NT2/D1 (cell line): Measurements from ENCODE around the gene EOLA1.
"Not testable (repeated sequence)": the region's sequence is repeated elsewhere in the genome, so short reads cannot be mapped to it uniquely, and the experiment has no call there.

ENCODE experiments used
- DNase-seq: peaks from one replicate; pipeline ENCODE4 v3.0.0-alpha.2; 2011; ENCODE audit warnings: low read depth, low spot score
- H3K27me3 ChIP-seq: 2 replicates; pipeline ENCODE4 v1.6.0; 2011; ENCODE audit warnings: mild to moderate bottlenecking; ENCODE audit not compliant: insufficient read length, insufficient read depth
- H3K36me3 ChIP-seq: 2 replicates; pipeline ENCODE4 v1.6.1; 2011; ENCODE audit warnings: mild to moderate bottlenecking, low read length, mixed read lengths; ENCODE audit not compliant: insufficient read depth, insufficient read length
- H3K4me1 ChIP-seq: 2 replicates; pipeline ENCODE4 v1.5.1; 2011; ENCODE audit not compliant: insufficient read depth, insufficient read length
- H3K4me3 ChIP-seq: 2 replicates; pipeline ENCODE4 v1.5.1; 2011; ENCODE audit warnings: low read depth; ENCODE audit not compliant: insufficient read length
- H3K9ac ChIP-seq: 2 replicates; pipeline ENCODE4 v1.6.0; 2011; ENCODE audit warnings: low read depth; ENCODE audit not compliant: insufficient read length
- H3K9me3 ChIP-seq: 2 replicates; pipeline ENCODE4 v1.5.1; 2011; ENCODE audit warnings: mild to moderate bottlenecking, low read length; ENCODE audit not compliant: insufficient read depth
- SUZ12 ChIP-seq: IDR thresholded peaks from 2 replicates; pipeline ENCODE4 v1.6.1; 2011; ENCODE audit not compliant: insufficient read length, insufficient read depth; ENCODE audit errors: extremely low read depth
- YY1 ChIP-seq: IDR thresholded peaks from 2 replicates; pipeline ENCODE4 v1.6.1; 2011; ENCODE audit not compliant: insufficient read length, insufficient read depth
- ZNF274 ChIP-seq: IDR thresholded peaks from 2 replicates; pipeline ENCODE4 v1.6.1; 2011; ENCODE audit warnings: mild to moderate bottlenecking, low read depth, low read length

The EOLA1 gene

GRCh38 chrX:149517308-149517707, 23.5 kb upstream of the EOLA1 start:
- no peak for DNase-seq
- TF ChIP-seq YY1, result no peak
- no peak for TF ChIP-seq ZNF274
- TF ChIP-seq SUZ12, result no peak
- H3K4me1 ChIP-seq, result no peaks in the 10 kb centered on the region
- H3K9ac ChIP-seq, result no peak overlapping the region
- no peaks in the 10 kb centered on the region for H3K27me3 ChIP-seq
- H3K4me3 ChIP-seq, result no peak overlapping the region
- no peaks in the 10 kb centered on the region for H3K36me3 ChIP-seq
- H3K9me3 ChIP-seq, result no peaks in the 10 kb centered on the region

GRCh38 chrX:149518236-149518635, 22.6 kb upstream of the EOLA1 start:
- Histone ChIP-seq H3K36me3 (no peaks in the 10 kb centered on the region), H3K9ac (no peak overlapping the region), H3K4me3 (no peak overlapping the region), H3K9me3 (no peaks in the 10 kb centered on the region), H3K27me3 (no peaks in the 10 kb centered on the region), H3K4me1 (no peaks in the 10 kb centered on the region)
- DNase-seq, result no peak
- TF ChIP-seq SUZ12 (no peak), ZNF274 (no peak), YY1 (no peak)

- not testable (repeated sequence) for H3K4me1 ChIP-seq, H3K36me3 ChIP-seq, DNase-seq, H3K9me3 ChIP-seq, H3K9ac ChIP-seq, H3K4me3 ChIP-seq, H3K27me3 ChIP-seq
Measured at GRCh38 chrX:149520636-149521277, 20.1 kb upstream of the EOLA1 start.

- DNase-seq, result no peak
- no peaks in the 10 kb centered on the region for H3K9me3 ChIP-seq
- H3K4me1 ChIP-seq, result no peaks in the 10 kb centered on the region
- no peak overlapping the region for H3K9ac ChIP-seq
- no peak overlapping the region for H3K4me3 ChIP-seq
- TF ChIP-seq SUZ12, result no peak
- no peak for TF ChIP-seq YY1
- no peak for TF ChIP-seq ZNF274
- H3K27me3 ChIP-seq, result no peaks in the 10 kb centered on the region
- H3K36me3 ChIP-seq, result no peaks in the 10 kb centered on the region
Measured at GRCh38 chrX:149521438-149521837, 19.4 kb upstream of the EOLA1 start.

- DNase-seq, result no peak
- H3K27me3 ChIP-seq, result no peaks in the 10 kb centered on the region
- H3K4me3 ChIP-seq, result no peak overlapping the region
- no peaks in the 10 kb centered on the region for H3K36me3 ChIP-seq
- H3K9me3 ChIP-seq, result no peaks in the 10 kb centered on the region
- H3K4me1 ChIP-seq, result no peaks in the 10 kb centered on the region
- TF ChIP-seq SUZ12, result no peak
- TF ChIP-seq ZNF274, result no peak
- TF ChIP-seq YY1, result no peak
- H3K9ac ChIP-seq, result no peak overlapping the region
Measured at GRCh38 chrX:149522916-149523315, 17.9 kb upstream of the EOLA1 start.

GRCh38 chrX:149525389-149525788, 15.4 kb upstream of the EOLA1 start:
- H3K4me1 ChIP-seq, H3K9ac ChIP-seq, H3K9me3 ChIP-seq, H3K4me3 ChIP-seq, H3K36me3 ChIP-seq, H3K27me3 ChIP-seq: not testable (repeated sequence)
- peak; percentile 8 for DNase-seq

GRCh38 chrX:149525903-149526302, 14.9 kb upstream of the EOLA1 start:
- not testable (repeated sequence) for H3K27me3 ChIP-seq, H3K4me3 ChIP-seq, H3K4me1 ChIP-seq, H3K9me3 ChIP-seq, H3K9ac ChIP-seq, H3K36me3 ChIP-seq, DNase-seq

- H3K9ac ChIP-seq, result not testable (repeated sequence)
Measured at GRCh38 chrX:149526318-149527033, 14.3 kb upstream of the EOLA1 start.

More at GRCh38 chrX:149526318-149527033, 14.3 kb upstream of the EOLA1 start:
- H3K36me3 ChIP-seq, H3K4me1 ChIP-seq, H3K4me3 ChIP-seq, H3K9me3 ChIP-seq, H3K27me3 ChIP-seq, DNase-seq: not testable (repeated sequence)
